ENCODE results near the gene KLHL10. TPM values are rescaled to one million over a fixed set of nuclear protein-coding genes. Genes with fewer than 3 reads are reported as not detected.

KLHL10 gene
- total RNA-seq, 1 donor from 2014 or later = not detected

DNA sequence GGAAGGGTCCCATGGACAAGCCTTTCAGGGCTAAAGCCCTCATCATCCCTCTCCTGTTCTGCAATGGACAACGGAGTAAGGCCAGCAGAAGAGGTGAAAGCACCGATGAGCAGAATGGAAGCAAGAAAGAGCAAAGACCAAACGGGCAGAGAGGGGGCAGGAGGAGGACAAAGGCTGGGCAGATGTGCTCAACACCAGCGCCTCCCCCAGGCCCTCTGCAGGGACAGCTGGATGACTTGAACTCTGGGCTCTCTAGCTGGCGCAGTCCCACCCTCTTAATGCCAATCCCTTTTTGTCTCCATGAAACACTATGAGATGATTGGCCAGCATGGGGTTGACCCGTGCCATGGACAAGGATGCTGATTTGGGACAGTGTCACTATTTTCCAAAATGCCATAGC lies 59.1 kb downstream of the KLHL10 start:
- no peak for DNase-seq

Other genes starting within 250 kb of the KLHL10 start
- gene KRT16, start 225.1 kb upstream of the KLHL10 start, total RNA-seq = 0.28 and 0.51 TPM in 2 replicates
- 2.0 and 3.7 TPM in 2 replicates for gene KRT17, start 213.2 kb upstream of the KLHL10 start, total RNA-seq
- 93.3 and 128 TPM in 2 replicates for gene EIF1, start 148.9 kb upstream of the KLHL10 start, total RNA-seq
- gene GAST, start 125.5 kb upstream of the KLHL10 start, total RNA-seq = not detected in 2 replicates
- 0.23 and 0.68 TPM in 2 replicates for gene HAP1, start 103.2 kb upstream of the KLHL10 start, total RNA-seq
- gene JUP, start 51.1 kb upstream of the KLHL10 start, total RNA-seq = 416 and 862 TPM in 2 replicates
- 65.4 and 79.3 TPM in 2 replicates for gene P3H4, start 25.9 kb upstream of the KLHL10 start, total RNA-seq
- 186 and 244 TPM in 2 replicates for gene FKBP10, start 24.8 kb upstream of the KLHL10 start, total RNA-seq
- 53.0 and 102 TPM in 2 replicates for gene NT5C3B, start 1.6 kb upstream of the KLHL10 start, total RNA-seq
- gene KLHL11, start 27.6 kb downstream of the KLHL10 start, total RNA-seq = 35.7 and 41.2 TPM in 2 replicates
- 195 and 384 TPM in 2 replicates for gene ACLY, start 81.1 kb downstream of the KLHL10 start, total RNA-seq
- gene ODAD4, start 92.8 kb downstream of the KLHL10 start, total RNA-seq = 0.28 and 0.34 TPM in 2 replicates
- gene CNP, start 129.0 kb downstream of the KLHL10 start, total RNA-seq = 48.7 and 63.1 TPM in 2 replicates
- gene DNAJC7, start 179.6 kb downstream of the KLHL10 start, total RNA-seq = 68.2 and 89.0 TPM in 2 replicates
- 44.2 and 46.6 TPM in 2 replicates for gene NKIRAS2, start 182.3 kb downstream of the KLHL10 start, total RNA-seq
- 0.17 and 0.33 TPM in 2 replicates for gene C17orf113, start 212.8 kb downstream of the KLHL10 start, total RNA-seq